IMR-90 (cell line): ENCODE data around the gene HOXD3. TPM values are rescaled to one million over a fixed set of nuclear protein-coding genes. Genes with fewer than 3 reads are reported as not detected.

Source experiments
- ATAC-seq: fragments of 200-7000 bp; cut with Tn5 transposase; 2 replicates; pipeline ENCODE4 v1.9.1; 2020; ENCODE audit warnings: low read depth, mild to moderate bottlenecking, moderate library complexity
- BruUV-seq: library from RNA; stranded (reverse); fragments of 400-500 nt; replicated peaks from 2 replicates; lab custom pipeline; 2021; lab: Mats Ljungman, UMichigan
- CTCF ChIA-PET: fragments of 300-600 bp; formaldehyde crosslinking; extraction: SDS; loops from one replicate; lab custom pipeline; 2021; ENCODE audit warnings: antibody characterized with exemption; lab: Yijun Ruan, JAX
- POLR2A ChIA-PET: fragments of 300-600 bp; sonication (Branson Sonifier 250); formaldehyde crosslinking; loops from one replicate; lab custom pipeline; 2022; ENCODE audit warnings: antibody characterized with exemption; ENCODE audit not compliant: unreplicated experiment; lab: Charles Lee
- DNase-seq: peaks from one replicate; pipeline ENCODE4 v3.0.0; 2013
- H2AFZ ChIP-seq: replicated peaks from 2 replicates; pipeline ENCODE3; 2013; ENCODE audit warnings: low read length, mild to moderate bottlenecking; ENCODE audit not compliant: poor library complexity
- H2AK5ac ChIP-seq: 2 replicates; pipeline ENCODE4 v1.6.1; 2013; ENCODE audit warnings: low read depth, low read length, inconsistent platforms
- H2AK9ac ChIP-seq: replicated peaks from 2 replicates; pipeline ENCODE3; 2013; ENCODE audit warnings: mild to moderate bottlenecking, low read depth, low read length, moderate library complexity; ENCODE audit not compliant: poor library complexity
- H2BK120ac ChIP-seq: 2 replicates; pipeline ENCODE4 v1.6.1; 2013; ENCODE audit warnings: low read depth, low read length, inconsistent platforms
- H2BK15ac ChIP-seq: 3 replicates; pipeline ENCODE4 v1.6.1; 2013; ENCODE audit warnings: low read depth, low read length, inconsistent platforms
- H2BK20ac ChIP-seq: 2 replicates; pipeline ENCODE4 v1.6.1; 2013; ENCODE audit warnings: low read depth, mild to moderate bottlenecking, inconsistent platforms, low read length, moderate library complexity
- H2BK5ac ChIP-seq: 2 replicates; pipeline ENCODE4 v1.6.1; 2013; ENCODE audit warnings: mild to moderate bottlenecking, low read depth, low read length, inconsistent platforms; ENCODE audit not compliant: poor library complexity, severe bottlenecking
- H3K14ac ChIP-seq: replicated peaks from 2 replicates; pipeline ENCODE4 v1.6.1; 2013; ENCODE audit warnings: low read depth, low read length, inconsistent platforms
- H3K18ac ChIP-seq: 2 replicates; pipeline ENCODE4 v1.6.1; 2013; ENCODE audit warnings: low read depth, low read length, control low read depth
- H3K23ac ChIP-seq: 2 replicates; pipeline ENCODE4 v1.6.1; 2013; ENCODE audit warnings: low read depth, low read length, inconsistent platforms
- H3K27ac ChIP-seq: 2 replicates; pipeline ENCODE4 v1.5.1; 2013; ENCODE audit warnings: mild to moderate bottlenecking, control low read depth, low read length; ENCODE audit not compliant: insufficient read depth
- H3K27me3 ChIP-seq: 2 replicates; pipeline ENCODE4 v1.6.1; 2013; ENCODE audit warnings: low read length; ENCODE audit not compliant: control insufficient read depth, insufficient read depth
- H3K36me3 ChIP-seq: 2 replicates; pipeline ENCODE4 v1.6.1; 2013; ENCODE audit warnings: low read length, mixed read lengths; ENCODE audit not compliant: control insufficient read depth, insufficient read depth
- H3K4ac ChIP-seq: 2 replicates; pipeline ENCODE4 v1.6.1; 2013; ENCODE audit warnings: low read depth, low read length, inconsistent platforms
- H3K4me1 ChIP-seq: 2 replicates; pipeline ENCODE4 v1.6.1; 2013; ENCODE audit warnings: low read length, mixed read lengths; ENCODE audit not compliant: control insufficient read depth, insufficient read depth
- H3K4me2 ChIP-seq: 2 replicates; pipeline ENCODE4 v1.6.1; 2013; ENCODE audit warnings: low read depth, mild to moderate bottlenecking, control low read depth, low read length, moderate library complexity
- H3K4me3 ChIP-seq: 2 replicates; pipeline ENCODE4 v1.5.1; 2013; ENCODE audit warnings: low read depth, mild to moderate bottlenecking, control low read depth, low read length, moderate library complexity; ENCODE audit not compliant: insufficient read depth
- H3K56ac ChIP-seq: 2 replicates; pipeline ENCODE4 v1.6.1; 2013; ENCODE audit warnings: low read length, inconsistent platforms; ENCODE audit not compliant: insufficient read depth; ENCODE audit errors: extremely low read depth
- H3K79me1 ChIP-seq, 2 experiments: 2 replicates each; pipeline ENCODE4 v1.6.1; 2013; ENCODE audit warnings: low read length in 2 of 2, inconsistent platforms in 1 of 2, low read depth in 1 of 2
- H3K9ac ChIP-seq: 2 replicates; pipeline ENCODE4 v1.6.1; 2013; ENCODE audit warnings: low read depth, low read length, control low read depth
- H3K9me1 ChIP-seq: 2 replicates; pipeline ENCODE4 v1.6.1; 2013; ENCODE audit warnings: low read length, inconsistent platforms; ENCODE audit not compliant: insufficient read depth
- H3K9me3 ChIP-seq: 2 replicates; pipeline ENCODE4 v1.6.1; 2013; ENCODE audit warnings: low read length; ENCODE audit not compliant: control insufficient read depth, insufficient read depth
- H4K20me1 ChIP-seq: 2 replicates; pipeline ENCODE4 v1.6.1; 2013; ENCODE audit warnings: low read length, inconsistent platforms; ENCODE audit not compliant: insufficient read depth
- H4K5ac ChIP-seq: 2 replicates; pipeline ENCODE4 v1.6.1; 2013; ENCODE audit warnings: mild to moderate bottlenecking, low read depth, low read length, control low read depth
- H4K8ac ChIP-seq, 2 experiments: 2 replicates each; pipeline ENCODE4 v1.6.1; 2013; ENCODE audit warnings: low read depth in 2 of 2, low read length in 2 of 2, control low read depth in 1 of 2, inconsistent platforms in 1 of 2
- H4K91ac ChIP-seq: 2 replicates; pipeline ENCODE4 v1.6.1; 2013; ENCODE audit warnings: low read depth, low read length, inconsistent platforms; ENCODE audit not compliant: insufficient read depth
- CEBPB ChIP-seq: IDR thresholded peaks from 2 replicates; pipeline ENCODE4 v1.6.1; 2012; ENCODE audit warnings: low read depth, low read length, improper control_type of control experiment
- NFE2L2 ChIP-seq: fragments of 150-350 bp; IDR thresholded peaks from 2 replicates; pipeline ENCODE4 v1.6.1; 2016; ENCODE audit warnings: low read depth, mild to moderate bottlenecking, low read length
- SMC3 ChIP-seq: fragments of 150-350 bp; IDR thresholded peaks from 2 replicates; pipeline ENCODE4 v1.6.1; 2016; ENCODE audit warnings: low read depth, mild to moderate bottlenecking, antibody characterized with exemption, low read length, moderate library complexity
- USF2 ChIP-seq: fragments of 150-350 bp; IDR thresholded peaks from 2 replicates; pipeline ENCODE4 v1.6.1; 2017; ENCODE audit warnings: mild to moderate bottlenecking, antibody characterized with exemption, low read length, low read depth
- WGBS, 2 experiments: methylation state at CpG; one replicate each; pipeline versions ENCODE4 v1.1.5 to v1.1.7; 2013; ENCODE audit warnings: missing lambda C conversion rate in 2 of 2; ENCODE audit not compliant: insufficient read length in 1 of 2; ENCODE audit errors: extremely low coverage in 2 of 2; 5-methylcytosine and 5-hydroxymethylcytosine counted together
- dilution Hi-C: fragments of 300-500 bp; cut with HindIII; formaldehyde crosslinking; loops from one replicate; pipeline ENCODE4 v1.14.3; 2018; ENCODE audit warnings: low sequenced_read_pairs; ENCODE audit not compliant: unreplicated experiment
- in situ Hi-C: fragments of 300-500 bp; cut with MboI; formaldehyde crosslinking; loops from 3 replicates; pipeline ENCODE4 v1.14.3; 2019; ENCODE audit warnings: low sequenced_read_pairs, inconsistent platforms, mixed read lengths
- intact Hi-C: fragments of 100-400 bp; cut with micrococcal nuclease; formaldehyde crosslinking; loops from 2 replicates; pipeline ENCODE4 v1.10.0; 2022
- polyA plus RNA-seq, 3 experiments: library from polyadenylated mRNA; depleted of rRNA; stranded (reverse); fragments of >200 nt; gene quantifications; 2 replicates each; pipeline ENCODE4 v1.2.3, GENCODE V29; 2012; ENCODE audit warnings: low replicate concordance in 1 of 3
- total RNA-seq: library from RNA; depleted of rRNA; stranded (reverse); fragments of >200 nt; gene quantifications from 2 replicates; pipeline ENCODE4 v1.2.3, GENCODE V29; 2012

HOXD3 gene
- total and polyA plus RNA-seq, 2 of the 4 experiments (the other 2 are of a cell fraction), result not detected

- no peak for TF ChIP-seq CEBPB
Observed at GRCh38 chr2:176145085-176145969, 11.8 kb upstream of the HOXD3 start (continued).

- no peak overlapping the region for H4K5ac ChIP-seq
- intact Hi-C loops (no loop called here), dilution Hi-C loops (no loop called here), in situ Hi-C loops (no loop called here)
- no peak overlapping the region for H3K56ac ChIP-seq
- H3K27me3 ChIP-seq, result peaks cover 72% of the 10 kb centered on the region
- H2BK5ac ChIP-seq, result no peak overlapping the region
- POLR2A ChIA-PET, result no interaction called here
- H3K9me3 ChIP-seq, result peaks cover 3% of the 10 kb centered on the region; the same call in 1 of the 2 replicates
- DNase-seq (no peak), ATAC-seq (no peak)
- TF ChIP-seq NFE2L2 (no peak), SMC3 (no peak), USF2 (no peak)
- no CpG with 5 or more reads among the region's 6 CpGs for WGBS, 2 experiments
- no peak overlapping the region for H2AK9ac ChIP-seq
- no peaks in the 10 kb centered on the region for H3K79me1 ChIP-seq
- no peak overlapping the region for H3K14ac ChIP-seq
- no peak overlapping the region for H3K18ac ChIP-seq
- no peak overlapping the region for H3K4me2 ChIP-seq
- H3K9ac ChIP-seq, result no peak overlapping the region
- H2AFZ ChIP-seq, result no peak overlapping the region
- no peak overlapping the region for H3K4ac ChIP-seq
- H2BK120ac ChIP-seq, result no peak overlapping the region
- no peak overlapping the region for H4K91ac ChIP-seq
- H4K8ac ChIP-seq, result no peak overlapping the region
- BruUV-seq, result no TSS peak
- no peak overlapping the region for H3K23ac ChIP-seq
- no peak overlapping the region for H2BK20ac ChIP-seq
- CTCF ChIA-PET, result interaction anchor here (1.8 kb wide), 1 partner anchor 309 kb away, joined by 7 read pairs; no protein-coding TSS in a partner anchor
- no peak overlapping the region for H3K4me3 ChIP-seq
- H2AK5ac ChIP-seq, result no peak overlapping the region
- no peaks in the 10 kb centered on the region for H3K36me3 ChIP-seq
- no peak overlapping the region for H2BK15ac ChIP-seq
- H4K20me1 ChIP-seq, result no peaks in the 10 kb centered on the region
- H3K4me1 ChIP-seq, result no peaks in the 10 kb centered on the region
- H3K27ac ChIP-seq, result no peak overlapping the region
- no peaks in the 10 kb centered on the region for H3K9me1 ChIP-seq
Observed at GRCh38 chr2:176146101-176146500, 11.0 kb upstream of the HOXD3 start.
